HepG2 (cell line): ENCODE results near the gene AGRN. TPM values are rescaled to one million over a fixed set of nuclear protein-coding genes. Genes with fewer than 3 reads are reported as not detected.
A peak's percentile ranks its signal among the peaks of the same experiment; 100 is the strongest.

Experiments used
- BHLHE40 ChIP-seq: IDR thresholded peaks from 2 replicates; pipeline ENCODE4 v1.6.1; 2011; ENCODE audit warnings: low read length, improper control_type of control experiment
- CHD4 ChIP-seq: fragments of 200-600 bp; sonication (generic); IDR thresholded peaks from 2 replicates; pipeline ENCODE4 v1.7.0; 2017; ENCODE audit warnings: mild to moderate bottlenecking, low read length, borderline replicate concordance
- HNF4G ChIP-seq, 2 experiments: sonication (generic) in 1 of 2; formaldehyde crosslinking in 1 of 2; IDR thresholded peaks; 2 replicates each; pipeline versions ENCODE4 v1.4.0 to v1.6.1; 2011 to 2020; ENCODE audit warnings: borderline replicate concordance in 2 of 2, low read depth in 2 of 2, mild to moderate bottlenecking in 2 of 2, low read length in 1 of 2, missing genetic modification reagents in 1 of 2, moderate library complexity in 1 of 2
- IRX3 ChIP-seq: sonication (generic); formaldehyde crosslinking; IDR thresholded peaks from 2 replicates; pipeline ENCODE4 v1.8.1; 2023; ENCODE audit warnings: mild to moderate bottlenecking, low read depth, missing genetic modification reagents, borderline replicate concordance
- KLF16 ChIP-seq, 2 experiments: sonication (generic) in 1 of 2; formaldehyde crosslinking in 1 of 2; IDR thresholded peaks; 2 replicates each; pipeline versions ENCODE4 v1.6.1 to v1.8.0; 2016 to 2023; ENCODE audit warnings: missing genetic modification reagents in 2 of 2, missing compliant biosample characterization in 1 of 2
- NFE2L1 ChIP-seq: sonication (generic); formaldehyde crosslinking; IDR thresholded peaks from 2 replicates; pipeline ENCODE4 v1.4.0; 2020; ENCODE audit warnings: missing genetic modification reagents, mild to moderate bottlenecking, borderline replicate concordance
- PHF20 ChIP-seq: sonication (generic); formaldehyde crosslinking; IDR thresholded peaks from 2 replicates; pipeline ENCODE4 v1.5.0; 2020; ENCODE audit warnings: mild to moderate bottlenecking, missing genetic modification reagents
- SCMH1 ChIP-seq: sonication (generic); formaldehyde crosslinking; IDR thresholded peaks from 2 replicates; pipeline ENCODE4 v1.9.0; 2021; ENCODE audit warnings: missing genetic modification reagents, mild to moderate bottlenecking, borderline replicate concordance
- SUZ12 ChIP-seq: fragments of 150-350 bp; IDR thresholded peaks from 2 replicates; pipeline ENCODE4 v1.6.1; 2014; ENCODE audit warnings: low read depth, low read length
- ZKSCAN1 ChIP-seq: fragments of 150-350 bp; IDR thresholded peaks from 2 replicates; pipeline ENCODE4 v1.6.1; 2014; ENCODE audit warnings: low read length
- ZMYM2 ChIP-seq: sonication (generic); formaldehyde crosslinking; IDR thresholded peaks from 2 replicates; pipeline ENCODE4 v1.8.0; 2022; ENCODE audit warnings: mild to moderate bottlenecking, missing genetic modification reagents
- ZNF264 ChIP-seq: sonication (generic); formaldehyde crosslinking; IDR thresholded peaks from 2 replicates; pipeline ENCODE4 v1.4.0; 2020; ENCODE audit warnings: missing genetic modification reagents
- ZNF510 ChIP-seq: sonication (generic); formaldehyde crosslinking; IDR thresholded peaks from 2 replicates; pipeline ENCODE4 v1.4.0; 2020; ENCODE audit warnings: low read depth, mild to moderate bottlenecking, missing genetic modification reagents
- ZSCAN25 ChIP-seq: sonication (generic); formaldehyde crosslinking; IDR thresholded peaks from 2 replicates; pipeline ENCODE4 v1.8.0; 2022; ENCODE audit warnings: mild to moderate bottlenecking, missing genetic modification reagents
- polyA plus RNA-seq, 8 experiments: library from polyadenylated mRNA; depleted of rRNA in 3 of 8; stranded (reverse) in 7 of 8; unstranded in 1 of 8; fragments of >200 nt; fragmentation: Illumina TruSeq in 4 of 8; extraction: Trizol in 4 of 8; gene quantifications; 2 replicates each; pipeline versions ENCODE4 v1.2.1 to v1.2.3, GENCODE V29; 2011 to 2016; ENCODE audit warnings: low read depth in 4 of 8, missing spikeins in 1 of 8, mixed read lengths in 1 of 8; ENCODE audit not compliant: insufficient read depth in 1 of 8
- total RNA-seq, 5 experiments: library from RNA; depleted of rRNA; stranded (reverse); fragments of >200 nt; fragmentation: Illumina TruSeq; extraction: Trizol; gene quantifications; 2 replicates each; pipeline ENCODE4 v1.2.3, GENCODE V29; 2016; ENCODE audit warnings: low read depth in 1 of 5
- TF ChIP-seq, protein P1 (sequence below): sonication (generic); formaldehyde crosslinking; IDR thresholded peaks from 2 replicates; pipeline ENCODE4 v1.5.0; 2020; ENCODE audit warnings: mild to moderate bottlenecking, missing genetic modification reagents, borderline replicate concordance
- TF ChIP-seq, protein P2 (sequence below): sonication (generic); formaldehyde crosslinking; IDR thresholded peaks from 2 replicates; pipeline ENCODE4 v1.4.0; 2020; ENCODE audit warnings: missing genetic modification reagents
- TF ChIP-seq, protein P3 (sequence below): fragments of 450-650 bp; IDR thresholded peaks from 2 replicates; pipeline ENCODE4 v1.6.1; 2017
- TF ChIP-seq, protein P4 (sequence below): sonication (generic); formaldehyde crosslinking; conservative IDR thresholded peaks from 2 replicates; pipeline ENCODE4 v1.4.0; 2020; ENCODE audit warnings: missing genetic modification reagents
- TF ChIP-seq, protein P5 (sequence below): sonication (generic); formaldehyde crosslinking; IDR thresholded peaks from 2 replicates; pipeline ENCODE4 v1.4.0; 2020; ENCODE audit warnings: missing genetic modification reagents

AGRN gene
- total and polyA plus RNA-seq, 2 of the 13 experiments (the other 11 are each of a cell fraction or from before 2014, with no cell fraction given): 29.8 to 65.2 TPM

DNA sequence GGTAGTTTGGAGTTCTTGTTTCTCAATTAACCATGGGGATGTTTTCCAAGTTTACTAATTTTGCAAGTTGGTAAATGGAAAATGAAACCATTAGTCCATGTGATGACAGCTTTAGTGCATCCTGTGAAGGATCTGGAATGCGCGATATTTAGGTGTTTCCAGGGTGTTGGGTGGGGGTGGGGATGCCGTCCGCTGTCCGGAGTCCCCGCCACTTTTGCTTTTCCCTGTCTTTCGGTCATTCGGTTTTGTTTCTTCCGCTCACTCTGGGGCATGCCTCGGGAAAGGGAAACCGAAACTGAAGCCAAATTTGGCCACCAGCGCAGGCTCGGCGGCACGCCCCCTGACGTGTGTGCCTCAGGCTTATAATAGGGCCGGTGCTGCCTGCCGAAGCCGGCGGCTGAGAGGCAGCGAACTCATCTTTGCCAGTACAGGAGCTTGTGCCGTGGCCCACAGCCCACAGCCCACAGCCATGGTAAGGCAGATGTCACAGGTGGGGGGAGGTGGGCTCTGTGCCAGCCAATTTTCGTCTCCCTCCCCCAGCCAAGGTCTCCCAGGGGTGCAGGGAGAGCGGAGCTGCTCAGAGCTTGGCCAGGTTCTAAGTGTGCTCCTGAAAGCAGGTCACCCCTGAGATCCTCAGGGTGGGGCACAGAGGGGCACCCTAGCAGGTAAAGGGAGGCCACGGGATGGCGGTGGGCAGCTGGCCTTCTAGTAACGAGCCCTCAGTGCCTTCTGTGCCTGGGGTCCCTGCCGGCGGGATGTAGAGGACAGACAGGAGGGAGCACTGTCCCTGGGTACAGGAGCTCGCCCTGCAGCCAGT, 6.6 kb upstream of the AGRN start, which contains the start of gene ISG15 (continued):
- TF ChIP-seq, protein P1, sequence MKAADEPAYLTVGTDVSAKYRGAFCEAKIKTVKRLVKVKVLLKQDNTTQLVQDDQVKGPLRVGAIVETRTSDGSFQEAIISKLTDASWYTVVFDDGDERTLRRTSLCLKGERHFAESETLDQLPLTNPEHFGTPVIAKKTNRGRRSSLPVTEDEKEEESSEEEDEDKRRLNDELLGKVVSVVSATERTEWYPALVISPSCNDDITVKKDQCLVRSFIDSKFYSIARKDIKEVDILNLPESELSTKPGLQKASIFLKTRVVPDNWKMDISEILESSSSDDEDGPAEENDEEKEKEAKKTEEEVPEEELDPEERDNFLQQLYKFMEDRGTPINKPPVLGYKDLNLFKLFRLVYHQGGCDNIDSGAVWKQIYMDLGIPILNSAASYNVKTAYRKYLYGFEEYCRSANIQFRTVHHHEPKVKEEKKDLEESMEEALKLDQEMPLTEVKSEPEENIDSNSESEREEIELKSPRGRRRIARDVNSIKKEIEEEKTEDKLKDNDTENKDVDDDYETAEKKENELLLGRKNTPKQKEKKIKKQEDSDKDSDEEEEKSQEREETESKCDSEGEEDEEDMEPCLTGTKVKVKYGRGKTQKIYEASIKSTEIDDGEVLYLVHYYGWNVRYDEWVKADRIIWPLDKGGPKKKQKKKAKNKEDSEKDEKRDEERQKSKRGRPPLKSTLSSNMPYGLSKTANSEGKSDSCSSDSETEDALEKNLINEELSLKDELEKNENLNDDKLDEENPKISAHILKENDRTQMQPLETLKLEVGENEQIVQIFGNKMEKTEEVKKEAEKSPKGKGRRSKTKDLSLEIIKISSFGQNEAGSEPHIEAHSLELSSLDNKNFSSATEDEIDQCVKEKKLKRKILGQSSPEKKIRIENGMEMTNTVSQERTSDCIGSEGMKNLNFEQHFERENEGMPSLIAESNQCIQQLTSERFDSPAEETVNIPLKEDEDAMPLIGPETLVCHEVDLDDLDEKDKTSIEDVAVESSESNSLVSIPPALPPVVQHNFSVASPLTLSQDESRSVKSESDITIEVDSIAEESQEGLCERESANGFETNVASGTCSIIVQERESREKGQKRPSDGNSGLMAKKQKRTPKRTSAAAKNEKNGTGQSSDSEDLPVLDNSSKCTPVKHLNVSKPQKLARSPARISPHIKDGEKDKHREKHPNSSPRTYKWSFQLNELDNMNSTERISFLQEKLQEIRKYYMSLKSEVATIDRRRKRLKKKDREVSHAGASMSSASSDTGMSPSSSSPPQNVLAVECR (CRISPR knock-in tag): peak; percentile 92
- no peak for TF ChIP-seq PHF20 (CRISPR knock-in tag)
- TF ChIP-seq, protein P2, sequence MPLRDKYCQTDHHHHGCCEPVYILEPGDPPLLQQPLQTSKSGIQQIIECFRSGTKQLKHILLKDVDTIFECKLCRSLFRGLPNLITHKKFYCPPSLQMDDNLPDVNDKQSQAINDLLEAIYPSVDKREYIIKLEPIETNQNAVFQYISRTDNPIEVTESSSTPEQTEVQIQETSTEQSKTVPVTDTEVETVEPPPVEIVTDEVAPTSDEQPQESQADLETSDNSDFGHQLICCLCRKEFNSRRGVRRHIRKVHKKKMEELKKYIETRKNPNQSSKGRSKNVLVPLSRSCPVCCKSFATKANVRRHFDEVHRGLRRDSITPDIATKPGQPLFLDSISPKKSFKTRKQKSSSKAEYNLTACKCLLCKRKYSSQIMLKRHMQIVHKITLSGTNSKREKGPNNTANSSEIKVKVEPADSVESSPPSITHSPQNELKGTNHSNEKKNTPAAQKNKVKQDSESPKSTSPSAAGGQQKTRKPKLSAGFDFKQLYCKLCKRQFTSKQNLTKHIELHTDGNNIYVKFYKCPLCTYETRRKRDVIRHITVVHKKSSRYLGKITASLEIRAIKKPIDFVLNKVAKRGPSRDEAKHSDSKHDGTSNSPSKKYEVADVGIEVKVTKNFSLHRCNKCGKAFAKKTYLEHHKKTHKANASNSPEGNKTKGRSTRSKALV (CRISPR knock-in tag): no peak
- TF ChIP-seq CHD4: no peak
- TF ChIP-seq ZSCAN25 (CRISPR knock-in tag): peak; percentile 47; the same call in 1 of the 2 replicates
- TF ChIP-seq ZNF264 (CRISPR knock-in tag): no peak
- no peak for TF ChIP-seq BHLHE40
- TF ChIP-seq, protein P3, sequence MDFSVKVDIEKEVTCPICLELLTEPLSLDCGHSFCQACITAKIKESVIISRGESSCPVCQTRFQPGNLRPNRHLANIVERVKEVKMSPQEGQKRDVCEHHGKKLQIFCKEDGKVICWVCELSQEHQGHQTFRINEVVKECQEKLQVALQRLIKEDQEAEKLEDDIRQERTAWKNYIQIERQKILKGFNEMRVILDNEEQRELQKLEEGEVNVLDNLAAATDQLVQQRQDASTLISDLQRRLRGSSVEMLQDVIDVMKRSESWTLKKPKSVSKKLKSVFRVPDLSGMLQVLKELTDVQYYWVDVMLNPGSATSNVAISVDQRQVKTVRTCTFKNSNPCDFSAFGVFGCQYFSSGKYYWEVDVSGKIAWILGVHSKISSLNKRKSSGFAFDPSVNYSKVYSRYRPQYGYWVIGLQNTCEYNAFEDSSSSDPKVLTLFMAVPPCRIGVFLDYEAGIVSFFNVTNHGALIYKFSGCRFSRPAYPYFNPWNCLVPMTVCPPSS: no peak
- TF ChIP-seq SCMH1 (CRISPR knock-in tag): no peak
- TF ChIP-seq HNF4G (IDR thresholded peaks at IDR 0.05; ENCODE audit: borderline replicate concordance, low read depth, low read length): no peak
- no peak for TF ChIP-seq HNF4G (CRISPR knock-in tag; IDR thresholded peaks at IDR 0.05; ENCODE audit: borderline replicate concordance, low read depth)
- no peak for TF ChIP-seq ZMYM2
- TF ChIP-seq ZKSCAN1: no peak
- 0 out of 2 replicates have a peak, but pooled peaks have one; percentile 25 for TF ChIP-seq ZNF510 (CRISPR knock-in tag)
- TF ChIP-seq IRX3: no peak
- TF ChIP-seq SUZ12: no peak
- 0 out of 4 replicates have a peak, but pooled peaks of 1 of the 2 experiments have one; percentile 33 for TF ChIP-seq KLF16 (CRISPR knock-in tag; IDR thresholded peaks at IDR 0.05)
- no peak for TF ChIP-seq NFE2L1 (CRISPR knock-in tag)
- TF ChIP-seq, protein P4, sequence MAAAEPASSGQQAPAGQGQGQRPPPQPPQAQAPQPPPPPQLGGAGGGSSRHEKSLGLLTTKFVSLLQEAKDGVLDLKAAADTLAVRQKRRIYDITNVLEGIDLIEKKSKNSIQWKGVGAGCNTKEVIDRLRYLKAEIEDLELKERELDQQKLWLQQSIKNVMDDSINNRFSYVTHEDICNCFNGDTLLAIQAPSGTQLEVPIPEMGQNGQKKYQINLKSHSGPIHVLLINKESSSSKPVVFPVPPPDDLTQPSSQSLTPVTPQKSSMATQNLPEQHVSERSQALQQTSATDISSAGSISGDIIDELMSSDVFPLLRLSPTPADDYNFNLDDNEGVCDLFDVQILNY (CRISPR knock-in tag): no peak
- TF ChIP-seq, protein P5, sequence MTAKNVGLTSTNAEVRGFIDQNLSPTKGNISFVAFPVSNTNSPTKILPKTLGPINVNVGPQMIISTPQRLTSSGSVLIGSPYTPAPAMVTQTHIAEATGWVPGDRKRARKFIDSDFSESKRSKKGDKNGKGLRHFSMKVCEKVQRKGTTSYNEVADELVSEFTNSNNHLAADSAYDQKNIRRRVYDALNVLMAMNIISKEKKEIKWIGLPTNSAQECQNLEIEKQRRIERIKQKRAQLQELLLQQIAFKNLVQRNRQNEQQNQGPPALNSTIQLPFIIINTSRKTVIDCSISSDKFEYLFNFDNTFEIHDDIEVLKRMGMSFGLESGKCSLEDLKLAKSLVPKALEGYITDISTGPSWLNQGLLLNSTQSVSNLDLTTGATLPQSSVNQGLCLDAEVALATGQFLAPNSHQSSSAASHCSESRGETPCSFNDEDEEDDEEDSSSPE: no peak
